Measurements from ENCODE around the gene KIF1A. TPM values are rescaled to one million over a fixed set of nuclear protein-coding genes. Genes with fewer than 3 reads are reported as not detected.

Gene KIF1A
- total RNA-seq, 1 donor from 2014 or later = 52.2 TPM

DNA sequence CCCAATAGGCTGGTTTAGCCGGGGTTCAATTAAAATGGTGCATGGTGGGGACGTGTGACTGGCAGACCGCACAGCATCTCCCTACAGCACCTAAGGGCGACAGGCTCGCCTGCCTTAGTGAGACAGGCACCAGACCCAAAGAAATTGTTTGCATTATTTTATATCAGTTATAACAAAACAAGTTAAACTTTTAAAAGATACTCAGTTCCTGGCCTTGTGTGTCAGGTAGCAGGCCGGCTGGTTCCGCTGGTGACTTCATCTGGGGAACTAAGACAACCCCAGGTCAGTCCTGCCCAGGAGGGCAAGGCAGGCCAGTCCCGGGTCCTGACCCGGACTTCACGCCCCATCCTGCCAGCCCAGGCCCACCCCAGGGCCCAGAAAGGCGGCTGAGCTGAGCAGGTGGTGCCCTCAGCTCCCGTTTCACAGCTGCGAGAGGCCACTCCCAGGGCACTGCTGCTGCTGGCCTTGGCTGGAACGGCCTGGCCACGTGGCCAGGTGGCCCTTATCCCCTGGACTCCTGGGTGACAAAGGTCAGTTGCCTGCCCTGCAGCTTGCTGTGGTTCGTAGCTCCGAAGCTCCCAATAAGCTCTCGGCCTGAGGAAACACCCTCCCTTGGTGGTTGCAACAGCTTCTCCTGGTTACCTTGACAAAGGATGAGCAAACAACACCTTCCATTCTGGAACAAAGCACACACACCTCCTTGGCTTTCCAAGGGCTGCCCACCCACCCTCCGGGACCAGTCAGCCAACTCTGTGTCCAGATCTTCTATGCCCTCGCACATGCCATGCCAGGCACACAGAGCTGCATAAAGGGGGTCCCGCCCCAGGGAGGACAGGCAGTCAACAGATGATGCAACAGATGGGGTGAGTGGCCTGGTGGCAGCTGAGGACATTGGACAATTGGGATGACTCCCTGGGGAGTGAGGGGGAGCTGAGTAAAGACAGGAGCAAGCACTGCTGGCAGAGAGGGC, 37.3 kb upstream of the KIF1A start:
- DNase-seq (ENCODE audit: low spot score) = no peak
- TF ChIP-seq, protein P1, sequence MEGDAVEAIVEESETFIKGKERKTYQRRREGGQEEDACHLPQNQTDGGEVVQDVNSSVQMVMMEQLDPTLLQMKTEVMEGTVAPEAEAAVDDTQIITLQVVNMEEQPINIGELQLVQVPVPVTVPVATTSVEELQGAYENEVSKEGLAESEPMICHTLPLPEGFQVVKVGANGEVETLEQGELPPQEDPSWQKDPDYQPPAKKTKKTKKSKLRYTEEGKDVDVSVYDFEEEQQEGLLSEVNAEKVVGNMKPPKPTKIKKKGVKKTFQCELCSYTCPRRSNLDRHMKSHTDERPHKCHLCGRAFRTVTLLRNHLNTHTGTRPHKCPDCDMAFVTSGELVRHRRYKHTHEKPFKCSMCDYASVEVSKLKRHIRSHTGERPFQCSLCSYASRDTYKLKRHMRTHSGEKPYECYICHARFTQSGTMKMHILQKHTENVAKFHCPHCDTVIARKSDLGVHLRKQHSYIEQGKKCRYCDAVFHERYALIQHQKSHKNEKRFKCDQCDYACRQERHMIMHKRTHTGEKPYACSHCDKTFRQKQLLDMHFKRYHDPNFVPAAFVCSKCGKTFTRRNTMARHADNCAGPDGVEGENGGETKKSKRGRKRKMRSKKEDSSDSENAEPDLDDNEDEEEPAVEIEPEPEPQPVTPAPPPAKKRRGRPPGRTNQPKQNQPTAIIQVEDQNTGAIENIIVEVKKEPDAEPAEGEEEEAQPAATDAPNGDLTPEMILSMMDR (IDR thresholded peaks at IDR 0.05; ENCODE audit: unreplicated experiment) = no peak
- Mint-ChIP-seq H3K4me1 (ENCODE audit: unreplicated experiment) (no peaks in the 10 kb centered on the region), H3K4me3 (ENCODE audit: unreplicated experiment) (no peak overlapping the region), H3K27me3 (ENCODE audit: unreplicated experiment) (peaks cover 10% of the 10 kb centered on the region), H3K36me3 (ENCODE audit: low read depth, unreplicated experiment) (peaks cover 8% of the 10 kb centered on the region), H3K27ac (ENCODE audit: unreplicated experiment) (no peak overlapping the region), H3K9me3 (ENCODE audit: unreplicated experiment) (peaks cover 5% of the 10 kb centered on the region)

DNA sequence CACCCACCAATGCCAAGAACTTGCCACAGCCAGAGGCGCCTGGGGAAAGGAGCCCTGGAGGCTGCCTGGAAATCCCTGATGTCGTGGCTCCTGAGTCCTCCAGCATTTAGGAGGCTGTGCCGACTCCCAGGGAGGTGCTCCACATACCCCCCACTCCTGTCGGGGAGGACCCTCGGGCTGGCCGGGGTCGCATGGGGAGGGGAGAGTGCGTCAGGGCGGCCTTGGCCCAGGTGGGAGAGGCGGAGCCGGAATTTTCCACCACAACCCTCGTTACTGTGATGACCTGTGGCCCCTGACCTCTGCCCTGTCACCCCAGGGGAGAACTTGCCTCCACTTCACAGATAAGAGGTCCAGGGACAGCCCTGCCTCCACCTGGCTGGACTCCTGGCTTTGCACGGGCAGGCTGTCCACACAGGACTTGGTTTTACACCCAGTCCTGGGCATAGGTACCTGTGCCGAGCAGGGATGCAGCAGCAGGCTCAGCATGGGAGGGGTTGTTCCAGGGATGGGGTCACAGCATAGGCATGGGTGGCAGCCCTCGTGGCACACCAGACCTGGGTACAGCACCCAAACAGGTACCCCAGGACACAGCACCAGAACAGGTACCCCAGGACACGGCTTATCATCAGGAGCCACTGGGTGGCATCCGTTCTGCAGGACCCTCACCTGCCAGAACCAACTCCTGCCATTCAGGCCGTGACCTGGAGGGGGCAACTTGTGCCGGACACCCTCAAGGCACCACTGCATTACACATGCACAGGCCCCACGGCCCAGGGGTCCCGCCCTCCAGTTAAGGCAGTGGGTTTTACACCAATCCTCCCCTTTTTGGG, 36.3 kb upstream of the KIF1A start:
- Mint-ChIP-seq H3K4me3 (ENCODE audit: unreplicated experiment) (no peak overlapping the region), H3K36me3 (ENCODE audit: low read depth, unreplicated experiment) (peaks cover 8% of the 10 kb centered on the region), H3K4me1 (ENCODE audit: unreplicated experiment) (no peaks in the 10 kb centered on the region), H3K27ac (ENCODE audit: unreplicated experiment) (no peak overlapping the region), H3K27me3 (ENCODE audit: unreplicated experiment) (peaks cover 16% of the 10 kb centered on the region), H3K9me3 (ENCODE audit: unreplicated experiment) (peaks cover 5% of the 10 kb centered on the region)
- TF ChIP-seq, protein P1 (IDR thresholded peaks at IDR 0.05; ENCODE audit: unreplicated experiment) = no peak
- DNase-seq (ENCODE audit: low spot score) = no peak

DNA sequence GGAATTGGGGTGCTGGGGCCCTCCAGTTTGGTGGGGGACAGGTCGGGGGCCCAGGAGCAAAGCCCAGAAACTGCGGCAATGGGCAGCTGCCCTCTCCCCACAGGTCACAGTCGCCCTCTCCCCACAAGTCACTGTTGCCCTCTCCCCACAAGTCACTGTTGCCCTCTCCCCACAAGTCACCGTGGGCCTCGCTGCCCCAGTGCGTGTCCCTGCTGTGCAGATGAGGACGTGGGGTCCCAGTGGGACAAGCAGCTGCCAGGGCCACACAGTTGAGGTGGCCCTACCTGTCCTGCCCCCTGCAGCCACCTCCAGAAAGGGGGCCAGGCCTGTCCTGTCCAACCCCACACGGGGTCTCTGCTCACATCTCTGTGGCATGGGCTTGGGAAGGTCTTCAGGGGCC, 35.7 kb upstream of the KIF1A start:
- Mint-ChIP-seq H3K4me1 (ENCODE audit: unreplicated experiment) (no peaks in the 10 kb centered on the region), H3K27me3 (ENCODE audit: unreplicated experiment) (peaks cover 16% of the 10 kb centered on the region), H3K36me3 (ENCODE audit: low read depth, unreplicated experiment) (peaks cover 8% of the 10 kb centered on the region), H3K27ac (ENCODE audit: unreplicated experiment) (no peak overlapping the region), H3K4me3 (ENCODE audit: unreplicated experiment) (no peak overlapping the region), H3K9me3 (ENCODE audit: unreplicated experiment) (peaks cover 5% of the 10 kb centered on the region)
- TF ChIP-seq, protein P1 (IDR thresholded peaks at IDR 0.05; ENCODE audit: unreplicated experiment) = no peak
- DNase-seq (ENCODE audit: low spot score) = no peak

DNA sequence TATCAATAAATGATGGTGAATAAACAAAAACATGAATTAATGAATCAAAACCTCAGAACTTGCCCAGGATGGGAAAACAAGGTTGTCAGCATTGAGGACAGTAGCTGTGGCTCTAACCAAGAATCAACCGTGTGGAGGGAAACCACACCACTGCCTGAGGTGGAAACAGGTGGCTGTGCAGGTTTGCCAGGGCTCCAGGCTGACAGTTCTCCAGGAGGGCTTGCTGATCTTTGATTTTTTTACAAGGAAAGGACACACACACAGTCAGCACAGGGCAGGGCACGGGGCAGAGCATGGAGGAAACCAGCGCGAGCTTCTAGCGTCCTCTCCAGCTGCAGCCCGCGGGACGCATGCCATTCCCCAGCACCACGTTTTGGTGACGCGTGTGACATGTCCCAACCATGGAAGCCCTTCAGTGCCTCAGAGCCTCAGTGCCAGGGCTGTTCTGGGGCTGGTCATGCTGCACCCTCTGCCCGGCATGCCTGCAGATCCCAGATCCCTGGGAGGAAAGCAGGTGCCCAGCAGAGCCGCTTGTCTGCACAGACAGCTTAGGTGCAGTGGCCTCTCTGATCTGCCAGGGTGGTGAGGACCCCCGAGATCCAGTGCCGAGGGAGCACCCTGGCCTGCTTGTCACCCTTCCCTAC, 32.8 kb upstream of the KIF1A start:
- Mint-ChIP-seq H3K36me3 (ENCODE audit: low read depth, unreplicated experiment) (peaks cover 11% of the 10 kb centered on the region), H3K27me3 (ENCODE audit: unreplicated experiment) (peaks cover 15% of the 10 kb centered on the region), H3K27ac (ENCODE audit: unreplicated experiment) (no peak overlapping the region), H3K9me3 (ENCODE audit: unreplicated experiment) (peaks cover 5% of the 10 kb centered on the region), H3K4me3 (ENCODE audit: unreplicated experiment) (no peak overlapping the region), H3K4me1 (ENCODE audit: unreplicated experiment) (no peaks in the 10 kb centered on the region)
- TF ChIP-seq, protein P1 (IDR thresholded peaks at IDR 0.05; ENCODE audit: unreplicated experiment) = no peak
- DNase-seq (ENCODE audit: low spot score) = no peak

Measured in endothelial cell (in vitro differentiated cells).